Prostate gland (tissue), 2 donors: Measurements from ENCODE around the gene EEFSEC. TPM values are rescaled to one million over a fixed set of nuclear protein-coding genes. Genes with fewer than 3 reads are reported as not detected.

Experiments used
- DNase-seq: peaks from one replicate; pipeline ENCODE4 v3.0.0-alpha.2; 2019; ENCODE audit warnings: low spot score
- H3K27ac ChIP-seq, 2 donors: fragments of 200-600 bp; sonication (generic); 2 replicates each; pipeline ENCODE4 v1.5.1; 2017 to 2019
- H3K27me3 ChIP-seq: fragments of 200-600 bp; sonication (generic); replicated peaks from 2 replicates; pipeline ENCODE4 v1.5.1; 2019; ENCODE audit not compliant: insufficient read depth
- H3K36me3 ChIP-seq, 2 donors: fragments of 200-600 bp; sonication (generic); 1 replicate in 1 of 2; 2 replicates in 1 of 2; pipeline versions ENCODE4 v1.5.1 to v1.8.1; 2017 to 2019
- H3K4me1 ChIP-seq: fragments of 200-600 bp; sonication (generic); replicated peaks from 2 replicates; pipeline ENCODE4 v1.5.1; 2019
- H3K4me3 ChIP-seq, 2 donors: fragments of 200-600 bp; sonication (generic); 2 replicates each; pipeline ENCODE4 v1.5.1; 2017 to 2019
- H3K9me3 ChIP-seq: fragments of 200-600 bp; sonication (generic); 2 replicates; pipeline ENCODE4 v1.5.1; 2017
- POLR2A ChIP-seq: fragments of 450-650 bp; IDR thresholded peaks from one replicate; pipeline ENCODE4 v1.6.1; 2016; ENCODE audit warnings: antibody characterized with exemption, mild to moderate bottlenecking
- POLR2AphosphoS5 ChIP-seq: sonication (generic); formaldehyde crosslinking; IDR thresholded peaks from one replicate; pipeline ENCODE4 v1.6.1; 2017; ENCODE audit warnings: antibody characterized with exemption
- WGBS: methylation state at CpG from one replicate; pipeline ENCODE4 v1.1.5; 2018; 5-methylcytosine and 5-hydroxymethylcytosine counted together
- intact Hi-C: fragments of 100-400 bp; cut with DNase I; formaldehyde crosslinking; loops from one replicate; pipeline ENCODE4 v1.14.2; 2022
- total RNA-seq, 2 donors: library from RNA; depleted of rRNA; stranded (reverse); fragments of >200 nt; gene quantifications; one replicate each; pipeline ENCODE4 v1.1.0, GENCODE V29; 2016
- TF ChIP-seq, protein P1 (sequence below), 4 experiments: fragments of 200-600 bp in 2 of 4; fragments of 450-650 bp in 2 of 4; sonication (generic) in 2 of 4; IDR thresholded peaks; 1 replicate in 3 of 4; 2 replicates in 1 of 4; pipeline ENCODE4 v1.5.1; 2016 to 2019; ENCODE audit warnings: antibody characterized with exemption in 4 of 4, mild to moderate bottlenecking in 2 of 4, moderate library complexity in 2 of 4

EEFSEC gene
- total RNA-seq, 2 donors from 2014 or later = 24.7 to 26.1 TPM

DNA sequence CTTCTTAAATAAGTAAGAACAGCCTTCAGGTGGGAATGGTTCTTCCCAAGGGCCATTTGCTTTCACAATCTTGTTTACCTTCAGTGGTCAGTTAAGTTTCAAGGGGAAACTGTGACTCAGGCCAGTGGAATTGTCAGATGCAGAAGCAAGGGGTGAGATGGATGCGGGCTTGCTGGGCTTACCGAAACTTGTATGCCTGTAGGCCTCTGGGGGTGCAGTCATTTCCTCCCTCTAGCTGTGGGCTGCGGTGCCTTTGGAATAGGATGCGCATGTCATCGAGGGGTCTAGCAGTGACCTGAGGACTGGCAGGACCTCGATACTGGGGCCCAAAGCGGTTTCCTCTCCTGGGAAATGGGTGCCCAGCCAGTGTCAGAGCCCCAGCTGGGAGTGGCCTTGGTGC, 121.6 kb downstream of the EEFSEC start:
- over 99% methylated on average over 7 of the region's 7 CpGs for WGBS
- Histone ChIP-seq H3K27me3 (no peaks in the 10 kb centered on the region), H3K27ac (no peak overlapping the region), H3K4me1 (no peaks in the 10 kb centered on the region), H3K36me3 (no peaks in the 10 kb centered on the region), H3K9me3 (no peaks in the 10 kb centered on the region), H3K4me3 (no peak overlapping the region)
- intact Hi-C loops = no loop called here
- TF ChIP-seq, protein P1, sequence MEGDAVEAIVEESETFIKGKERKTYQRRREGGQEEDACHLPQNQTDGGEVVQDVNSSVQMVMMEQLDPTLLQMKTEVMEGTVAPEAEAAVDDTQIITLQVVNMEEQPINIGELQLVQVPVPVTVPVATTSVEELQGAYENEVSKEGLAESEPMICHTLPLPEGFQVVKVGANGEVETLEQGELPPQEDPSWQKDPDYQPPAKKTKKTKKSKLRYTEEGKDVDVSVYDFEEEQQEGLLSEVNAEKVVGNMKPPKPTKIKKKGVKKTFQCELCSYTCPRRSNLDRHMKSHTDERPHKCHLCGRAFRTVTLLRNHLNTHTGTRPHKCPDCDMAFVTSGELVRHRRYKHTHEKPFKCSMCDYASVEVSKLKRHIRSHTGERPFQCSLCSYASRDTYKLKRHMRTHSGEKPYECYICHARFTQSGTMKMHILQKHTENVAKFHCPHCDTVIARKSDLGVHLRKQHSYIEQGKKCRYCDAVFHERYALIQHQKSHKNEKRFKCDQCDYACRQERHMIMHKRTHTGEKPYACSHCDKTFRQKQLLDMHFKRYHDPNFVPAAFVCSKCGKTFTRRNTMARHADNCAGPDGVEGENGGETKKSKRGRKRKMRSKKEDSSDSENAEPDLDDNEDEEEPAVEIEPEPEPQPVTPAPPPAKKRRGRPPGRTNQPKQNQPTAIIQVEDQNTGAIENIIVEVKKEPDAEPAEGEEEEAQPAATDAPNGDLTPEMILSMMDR (IDR thresholded peaks at IDR 0.05) = no peak
- TF ChIP-seq POLR2AphosphoS5 (no peak), POLR2A (no peak)
- no peak for DNase-seq

DNA sequence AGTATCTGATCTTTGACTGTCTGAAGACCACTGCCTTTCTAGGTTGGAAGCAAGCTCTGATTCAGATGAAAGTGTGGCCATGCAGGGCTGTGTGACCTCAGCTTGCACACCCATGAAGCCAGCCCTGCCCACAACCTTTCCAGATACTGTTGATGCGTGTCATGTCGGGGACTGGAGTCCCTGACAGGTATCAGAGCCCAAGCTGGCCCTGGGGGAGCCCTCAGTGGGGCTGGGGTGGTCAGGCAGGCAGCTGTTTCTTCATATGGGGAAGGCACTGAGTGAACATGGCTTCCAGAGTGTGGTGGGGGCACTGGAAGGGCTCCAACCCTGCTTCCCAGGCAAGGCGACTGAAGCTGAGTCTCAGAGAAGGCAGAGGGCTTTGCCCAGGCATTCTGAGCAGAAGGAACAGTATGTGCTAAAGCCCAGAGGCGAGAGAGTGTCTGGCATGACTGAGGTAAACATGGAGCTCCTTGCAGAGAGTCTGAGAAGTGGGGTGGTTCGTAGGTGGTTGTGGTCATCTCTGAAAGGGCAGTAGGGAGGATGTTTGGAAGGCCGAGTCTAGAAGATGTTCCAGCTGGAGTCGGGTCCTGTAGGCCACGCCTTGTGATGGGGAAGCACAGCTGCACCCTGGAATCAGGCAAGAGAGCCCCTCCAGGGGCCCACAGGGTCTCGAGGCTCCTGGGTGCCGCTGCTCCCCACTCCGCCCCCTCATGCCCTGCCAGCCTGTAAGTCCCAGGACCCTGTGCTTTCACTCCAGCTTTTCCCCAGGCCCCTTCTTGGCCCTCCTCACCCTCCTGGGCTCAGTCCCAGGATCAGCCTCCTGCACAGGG, 122.2 kb downstream of the EEFSEC start:
- Histone ChIP-seq H3K36me3 (no peaks in the 10 kb centered on the region), H3K9me3 (no peaks in the 10 kb centered on the region), H3K4me3 (no peak overlapping the region), H3K4me1 (no peaks in the 10 kb centered on the region), H3K27me3 (no peaks in the 10 kb centered on the region), H3K27ac (no peak overlapping the region)
- 86% methylated on average over 11 of the region's 11 CpGs for WGBS
- TF ChIP-seq, protein P1 (IDR thresholded peaks at IDR 0.05) = no peak
- no peak for TF ChIP-seq POLR2AphosphoS5
- TF ChIP-seq POLR2A = no peak
- DNase-seq = no peak
- intact Hi-C loops = no loop called here

DNA sequence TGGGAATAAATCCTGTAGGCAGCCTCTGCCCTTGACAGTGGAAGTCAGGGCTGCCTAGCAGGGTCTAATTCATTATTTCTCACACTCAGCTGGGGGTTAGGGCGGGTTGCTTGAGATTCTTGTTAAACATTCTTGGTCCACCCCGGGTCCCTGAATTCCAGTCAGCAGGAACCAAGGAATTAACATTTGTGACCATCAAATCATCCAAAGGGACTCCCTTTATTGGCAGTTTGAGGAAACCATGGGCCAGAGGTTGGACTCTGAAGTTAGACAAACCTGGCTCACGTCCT, 122.8 kb downstream of the EEFSEC start:
- no peaks in the 10 kb centered on the region for H3K9me3 ChIP-seq
- H3K27ac ChIP-seq = no peak overlapping the region
- intact Hi-C loops = no loop called here
- no peak for TF ChIP-seq POLR2AphosphoS5
- TF ChIP-seq, protein P1 (IDR thresholded peaks at IDR 0.05) = no peak
- no peak for TF ChIP-seq POLR2A
- no peak overlapping the region for H3K4me3 ChIP-seq
- H3K4me1 ChIP-seq = no peaks in the 10 kb centered on the region
- H3K36me3 ChIP-seq = no peaks in the 10 kb centered on the region
- no peaks in the 10 kb centered on the region for H3K27me3 ChIP-seq
- 76% methylated on average over 3 of the region's 3 CpGs for WGBS
- DNase-seq = no peak

DNA sequence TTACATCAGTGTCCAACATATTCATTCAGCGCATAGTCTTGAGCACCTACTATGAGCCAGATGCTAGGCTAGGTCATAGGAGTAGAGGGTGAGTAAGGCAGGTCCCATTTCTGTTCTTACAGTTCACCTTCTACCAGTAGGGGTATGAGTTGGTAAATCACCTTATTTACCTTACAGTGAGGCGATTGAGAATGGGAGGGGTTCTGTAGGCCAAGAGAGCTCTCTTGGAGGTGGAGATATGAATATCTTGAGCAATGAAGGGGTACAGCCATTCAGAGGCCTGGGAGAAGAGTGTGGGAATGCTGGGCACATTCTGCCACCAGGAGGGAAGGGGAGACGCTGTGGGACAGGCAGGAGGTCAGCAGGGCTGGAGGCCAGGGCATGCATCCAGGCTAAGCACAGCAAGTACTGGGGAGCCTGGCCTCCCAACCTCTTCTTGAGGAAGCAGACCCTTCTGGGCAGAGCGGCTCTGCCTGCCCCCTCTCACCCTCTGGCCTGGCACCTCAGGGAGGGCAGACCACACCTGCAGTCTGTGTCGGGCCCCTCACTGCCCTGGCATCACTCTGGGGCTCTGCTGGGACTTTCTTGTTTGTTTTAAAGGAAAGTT, 123.4 kb downstream of the EEFSEC start:
- TF ChIP-seq, protein P1 (IDR thresholded peaks at IDR 0.05) = no peak
- TF ChIP-seq POLR2AphosphoS5 (no peak), POLR2A (no peak)
- Histone ChIP-seq H3K36me3 (no peaks in the 10 kb centered on the region), H3K27me3 (no peaks in the 10 kb centered on the region), H3K9me3 (no peaks in the 10 kb centered on the region), H3K27ac (no peak overlapping the region), H3K4me3 (no peak overlapping the region), H3K4me1 (no peaks in the 10 kb centered on the region)
- no peak for DNase-seq
- intact Hi-C loops = no loop called here
- 90% methylated on average over 5 of the region's 5 CpGs for WGBS
